GM19035 (cell line): ENCODE data around the gene SLC5A4.
"Not testable (repeated sequence)": the region's sequence is repeated elsewhere in the genome, so short reads cannot be mapped to it uniquely, and the experiment has no call there.

Source experiments
- ATAC-seq: cut with Tn5 transposase; IDR thresholded peaks from one replicate; pipeline ENCODE4 v1.9.1; 2021; ENCODE audit not compliant: unreplicated experiment

The SLC5A4 gene

DNA sequence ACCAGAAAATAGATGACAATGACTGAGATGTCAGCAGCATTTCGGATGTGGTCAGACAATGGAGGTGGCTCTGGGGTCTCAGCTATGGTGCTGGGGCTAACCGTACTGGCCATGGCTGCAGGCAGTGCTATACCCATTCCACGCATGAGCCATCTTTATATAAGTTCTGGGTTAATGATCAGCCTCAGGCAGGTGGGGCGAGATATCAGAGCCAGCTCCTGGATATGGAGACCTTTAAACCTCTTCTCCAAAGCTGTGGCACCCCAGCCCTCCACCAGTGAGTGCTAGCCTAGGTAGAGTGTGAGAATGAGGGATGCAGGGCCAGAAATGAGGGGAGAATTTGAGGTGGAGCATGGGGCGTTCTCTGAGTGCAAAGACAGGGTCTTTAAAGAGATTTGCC lies at the start of gene SLC5A4:
SLC5A4 (minus strand) TSS at position 131 of the 400 bp plus-strand sequence; CDS start at position 113, 18 bp downstream.
- no peak for ATAC-seq

DNA sequence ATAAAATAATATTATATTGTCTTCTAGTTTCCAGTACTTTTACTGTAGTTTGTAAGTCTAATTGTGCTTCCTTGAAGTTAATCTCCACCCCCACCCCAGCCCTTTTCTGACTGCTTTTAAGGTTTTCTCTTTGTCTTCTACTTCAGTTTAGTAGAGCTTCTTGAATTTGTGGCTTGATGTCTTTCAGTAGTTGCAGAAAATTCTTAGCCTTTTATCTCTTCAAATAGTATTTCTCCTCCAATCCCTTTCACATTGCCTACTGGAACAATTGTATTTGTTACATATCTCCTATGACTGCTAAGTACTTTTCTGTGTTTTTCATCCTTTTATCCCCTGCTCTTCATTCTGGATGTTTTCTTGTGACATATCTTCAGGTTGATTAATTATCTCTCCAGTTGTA lies 38.8 kb upstream of the SLC5A4 start:
- ATAC-seq: not testable (repeated sequence)

DNA sequence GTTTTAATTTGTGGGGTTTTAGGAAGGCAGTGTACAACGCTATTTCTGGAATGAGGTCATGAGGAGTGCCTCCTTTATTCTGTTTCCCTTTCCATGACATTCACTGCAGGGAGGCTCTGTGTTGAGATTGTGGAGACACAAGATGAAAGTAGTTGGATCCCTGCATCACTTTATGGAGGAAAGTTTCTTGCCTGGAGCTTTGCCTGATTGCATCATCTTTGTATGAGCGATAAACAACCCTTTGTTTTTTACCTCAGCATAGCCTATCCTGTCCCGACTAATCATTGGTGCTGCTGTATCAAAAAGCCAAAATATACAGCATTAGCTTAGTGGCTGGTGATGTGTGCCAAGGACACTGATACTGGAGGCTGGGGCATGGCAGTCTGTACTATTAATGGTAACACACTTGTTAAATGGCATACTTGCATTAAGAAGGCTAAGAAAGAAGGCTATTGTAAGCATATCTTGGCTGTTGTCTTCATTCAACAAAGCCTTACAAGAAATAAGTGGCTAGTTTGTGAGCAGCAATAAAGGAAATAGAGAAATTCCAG lies 31.2 kb upstream of the SLC5A4 start:
- no peak for ATAC-seq

DNA sequence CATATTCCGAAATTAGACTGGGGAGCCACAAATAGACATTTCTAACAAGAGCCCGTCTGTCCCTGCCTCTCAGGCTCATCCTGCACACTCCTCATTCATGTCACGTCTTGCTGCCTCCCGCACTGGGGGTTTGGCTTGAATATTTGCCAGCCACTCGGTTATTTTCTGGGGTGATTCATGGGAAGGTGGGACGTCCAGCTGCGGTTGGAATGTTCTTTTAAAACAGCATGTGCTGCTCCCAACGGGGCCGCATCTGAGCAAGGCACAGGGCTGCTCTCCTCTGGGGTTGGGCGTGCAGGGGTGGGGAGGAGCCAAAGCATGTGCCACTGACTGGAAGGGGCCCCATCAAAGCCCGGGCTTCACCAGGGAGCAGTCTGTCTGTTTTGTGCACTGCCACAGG lies 25.9 kb upstream of the SLC5A4 start:
- no peak for ATAC-seq

DNA sequence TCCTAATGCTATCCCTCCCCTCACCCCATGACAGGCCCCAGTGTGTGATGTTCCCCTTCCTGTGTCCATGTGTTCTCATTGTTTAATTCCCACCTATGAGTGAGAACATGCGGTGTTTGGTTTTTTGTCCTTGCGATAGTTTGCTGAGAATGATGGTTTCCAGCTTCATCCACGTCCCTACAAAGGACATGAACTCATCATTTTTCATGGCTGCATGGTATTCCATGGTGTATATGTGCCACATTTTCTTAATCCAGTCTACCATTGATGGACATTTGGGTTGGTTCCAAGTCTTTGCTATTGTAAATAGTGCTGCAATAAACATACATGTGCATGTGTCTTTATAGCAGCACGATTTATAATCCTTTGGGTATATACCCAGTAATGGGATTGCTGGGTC lies 20.2 kb upstream of the SLC5A4 start:
- ATAC-seq: not testable (repeated sequence)

DNA sequence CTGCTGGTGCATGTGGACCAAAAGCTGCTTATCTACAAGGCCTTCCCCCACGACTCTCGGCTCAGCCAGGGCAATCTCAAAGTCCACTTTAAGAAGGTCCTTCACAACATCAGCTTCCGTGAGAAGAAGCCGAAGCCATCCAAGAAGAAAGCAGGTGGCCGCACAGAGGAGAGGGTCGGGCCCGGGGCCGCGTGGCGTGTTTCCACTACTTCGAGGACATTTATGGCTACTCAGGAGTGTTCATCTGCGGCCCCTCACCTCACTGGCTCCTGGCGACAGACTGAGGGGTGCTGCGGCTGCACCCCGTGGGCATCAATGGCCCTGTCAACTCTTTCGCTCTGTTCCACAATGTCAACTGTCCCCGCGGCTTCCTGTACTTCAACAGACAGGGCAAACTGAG lies 16.2 kb upstream of the SLC5A4 start:
- no peak for ATAC-seq

DNA sequence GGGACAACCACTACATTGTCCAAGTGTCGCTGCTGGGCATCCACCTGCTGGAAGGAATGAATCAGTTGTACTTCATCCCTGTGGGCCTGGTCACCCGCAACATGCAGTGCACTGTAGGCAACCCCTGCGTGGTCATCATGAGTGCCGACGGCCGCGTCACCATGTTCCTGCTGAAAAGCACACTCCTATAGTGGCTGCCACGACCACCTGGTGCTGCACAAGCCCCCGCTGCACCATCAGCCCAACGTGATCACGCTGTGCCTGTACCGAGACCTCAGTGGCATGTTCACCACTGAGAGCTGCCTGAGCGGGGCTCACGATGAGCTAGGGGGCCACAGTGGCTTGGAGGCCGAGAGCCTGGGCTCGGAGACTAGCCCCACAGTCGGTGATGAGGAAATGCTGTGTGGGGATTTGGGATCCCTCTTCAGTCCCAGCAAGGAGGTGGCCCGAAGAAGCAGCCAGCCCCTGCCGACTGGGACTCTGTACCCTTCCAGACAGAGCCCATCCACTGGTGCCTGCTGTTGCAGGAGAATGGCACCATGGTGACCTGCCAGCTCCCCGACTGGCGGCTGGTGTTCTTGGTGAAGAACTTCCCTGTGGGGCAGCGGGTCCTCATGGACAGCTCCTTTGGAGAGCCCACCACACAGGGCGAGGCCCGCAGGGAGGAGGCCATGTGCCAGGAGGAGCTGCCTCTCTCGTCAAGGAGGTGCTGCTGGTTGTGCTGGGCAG lies 15.7 kb upstream of the SLC5A4 start:
- no peak for ATAC-seq

- no peak for ATAC-seq
Observed at GRCh38 chr22:32269316-32269715, 14.2 kb upstream of the SLC5A4 start.

DNA sequence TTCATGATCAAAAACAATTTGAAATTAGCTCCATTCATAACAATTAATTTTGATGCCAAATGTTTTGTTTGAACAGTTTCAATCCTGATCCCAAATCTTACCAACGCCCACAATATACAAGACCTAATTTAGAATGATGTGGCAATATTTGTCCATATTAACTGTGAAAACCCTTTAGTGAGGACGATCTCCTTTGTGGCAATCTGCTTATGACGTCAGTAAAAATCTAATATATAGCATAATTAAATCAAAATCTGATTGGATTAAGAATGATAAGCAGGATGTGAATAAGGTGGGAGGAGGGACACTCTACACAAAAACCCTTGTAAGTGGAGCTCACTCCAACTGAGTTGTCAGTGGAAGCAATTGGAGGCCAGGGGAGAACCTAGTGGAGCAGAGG lies 11.9 kb upstream of the SLC5A4 start:
- no peak for ATAC-seq

DNA sequence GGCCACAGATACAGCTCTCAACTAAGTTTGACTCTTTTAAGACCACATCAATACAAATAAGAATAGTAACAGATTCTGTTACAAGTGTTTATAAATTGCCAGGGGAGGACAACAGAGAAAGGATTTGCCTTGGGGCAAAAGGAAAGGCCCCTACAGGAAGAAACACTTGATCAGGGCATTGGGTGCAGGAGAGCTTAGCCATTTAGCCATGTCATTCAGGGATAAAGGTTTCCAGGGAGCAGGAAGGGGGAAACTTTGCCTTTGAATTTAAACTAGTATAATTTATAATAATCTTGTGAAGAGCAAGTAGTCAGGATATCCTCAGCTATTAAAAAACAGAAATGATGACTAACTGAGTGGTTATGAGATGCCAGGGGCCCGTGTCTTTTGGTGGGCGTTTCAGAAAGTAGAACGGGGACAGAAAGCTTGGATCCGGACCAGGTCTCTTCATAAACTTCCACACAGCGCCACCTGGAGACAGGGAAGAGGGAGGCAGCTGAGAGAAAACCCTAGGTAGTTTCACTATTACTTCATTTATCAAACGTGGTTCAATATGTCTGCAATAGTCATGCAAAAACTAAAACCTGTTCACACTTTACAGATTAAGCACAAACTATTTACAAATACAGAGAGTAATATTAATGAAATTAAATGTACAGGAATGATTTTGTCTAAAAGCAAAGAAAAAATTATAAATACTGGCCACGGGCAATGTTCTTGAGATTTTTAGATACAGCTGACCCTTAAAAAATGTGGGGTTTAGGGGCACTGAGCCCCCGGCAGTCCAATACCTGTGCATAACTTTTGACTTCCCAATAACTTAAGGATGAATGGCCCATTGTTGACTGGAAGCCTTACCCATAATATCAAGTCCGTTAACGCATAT lies 11.0 kb upstream of the SLC5A4 start:
- ATAC-seq: no peak

- ATAC-seq: not testable (repeated sequence)
Observed at GRCh38 chr22:32263678-32264077, 8.5 kb upstream of the SLC5A4 start.

- ATAC-seq: no peak
Observed at GRCh38 chr22:32261306-32261705, 6.2 kb upstream of the SLC5A4 start.

DNA sequence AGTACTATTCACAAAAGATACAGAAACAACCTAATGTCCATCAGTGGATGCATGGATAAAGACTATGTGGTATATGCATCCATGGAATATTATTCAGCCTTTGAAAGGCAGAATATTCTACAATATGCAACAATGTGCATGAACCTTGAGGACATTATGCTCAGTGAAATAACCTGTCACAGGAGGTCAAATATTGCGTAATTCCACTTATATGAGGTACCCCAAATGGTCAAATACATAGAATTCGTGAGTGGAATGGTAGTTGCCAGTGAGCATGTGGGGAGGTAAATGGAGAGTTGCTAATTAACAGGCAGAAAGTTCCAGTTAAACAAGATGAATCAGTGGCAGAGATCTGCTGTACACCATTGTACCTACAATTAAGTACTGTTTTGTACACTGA lies 3.6 kb upstream of the SLC5A4 start:
- no peak for ATAC-seq

DNA sequence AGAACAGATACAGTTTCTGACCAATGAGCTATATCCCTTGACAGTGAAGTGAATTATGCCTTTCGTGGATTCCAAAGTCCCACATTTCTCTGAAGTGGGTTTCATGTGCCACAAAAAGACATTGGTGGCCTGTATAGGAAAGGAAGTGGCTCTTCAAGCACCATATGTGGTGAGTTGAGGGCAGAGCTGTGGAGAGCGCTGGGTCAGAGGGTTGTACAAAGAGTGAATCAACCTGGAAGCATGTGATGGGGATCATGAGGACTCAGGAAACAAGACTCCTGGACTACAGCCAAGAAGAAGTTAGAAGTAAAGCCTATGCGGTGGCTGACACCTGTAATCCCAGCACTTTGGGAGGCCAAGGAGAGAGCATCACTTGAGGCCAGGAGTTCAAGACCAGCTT lies 579 bp upstream of the SLC5A4 start:
- no peak for ATAC-seq

GRCh38 chr22:32249231-32249630 lies 5.9 kb downstream of the SLC5A4 start:
- no peak for ATAC-seq

GRCh38 chr22:32248276-32248675 lies 6.9 kb downstream of the SLC5A4 start:
- ATAC-seq: no peak

DNA sequence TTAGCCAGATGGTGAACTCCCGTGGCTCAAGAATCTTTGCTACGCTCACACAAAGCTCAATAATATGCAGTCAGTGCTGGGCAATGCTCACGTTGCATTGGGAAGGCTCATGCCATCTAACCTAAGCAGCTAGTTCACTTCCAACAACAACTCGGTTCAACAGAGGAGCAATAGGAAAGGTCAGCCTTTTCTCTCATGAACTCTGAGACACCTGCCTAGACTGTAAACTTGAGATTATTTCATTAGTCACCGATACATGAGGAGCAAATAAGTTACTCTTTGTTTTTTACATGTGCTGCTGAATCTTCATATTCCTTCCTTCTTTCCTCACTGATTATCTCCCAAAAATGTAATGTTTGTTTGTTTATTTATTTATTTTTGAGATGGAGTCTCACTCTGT lies 9.0 kb downstream of the SLC5A4 start:
- no peak for ATAC-seq

DNA sequence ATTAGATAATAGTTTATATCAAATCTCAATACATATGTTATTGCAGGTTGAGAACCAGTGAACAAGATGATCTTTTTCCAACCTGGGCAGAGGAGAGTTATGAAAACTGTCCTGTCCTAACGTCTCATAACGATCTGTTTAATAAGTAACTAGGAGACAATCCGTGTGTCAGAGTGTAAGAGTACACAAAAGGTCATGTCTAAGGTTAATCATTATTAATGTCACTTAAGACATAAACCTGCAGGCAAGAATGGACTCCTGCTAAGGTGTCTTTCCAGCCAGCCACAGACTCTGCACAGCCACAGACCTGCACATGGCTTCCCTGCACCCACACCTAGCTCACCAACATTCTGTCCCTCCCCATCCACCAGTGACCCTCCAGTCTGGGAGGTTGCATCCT lies 10.1 kb downstream of the SLC5A4 start:
- no peak for ATAC-seq

- ATAC-seq: no peak
Observed at GRCh38 chr22:32244547-32244946, 10.6 kb downstream of the SLC5A4 start.

GRCh38 chr22:32240461-32240860 lies 14.7 kb downstream of the SLC5A4 start:
- no peak for ATAC-seq

GRCh38 chr22:32237906-32238305 lies 17.2 kb downstream of the SLC5A4 start:
- no peak for ATAC-seq

DNA sequence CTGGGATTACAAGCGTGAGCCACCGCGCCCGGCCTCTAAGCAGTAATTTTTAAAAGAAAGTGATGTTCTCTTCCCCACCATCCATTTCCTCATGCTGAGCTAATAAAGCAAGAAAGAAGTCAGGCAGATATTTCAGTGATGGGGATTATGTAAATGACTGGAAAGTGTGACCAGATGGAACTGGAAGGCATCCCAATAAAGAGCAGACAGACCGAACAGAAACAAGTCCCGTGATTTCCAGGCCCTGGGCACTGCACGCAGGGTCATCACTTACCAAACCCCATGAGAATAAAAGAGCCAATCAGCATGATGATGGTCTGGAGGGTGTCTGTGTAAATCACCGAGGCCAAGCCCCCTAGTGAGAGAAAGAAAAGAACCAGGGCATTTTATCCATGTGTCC lies 18.2 kb downstream of the SLC5A4 start:
- ATAC-seq: no peak
